Activated CD8-positive, alpha-beta T cell treated with anti-CD3 and anti-CD28 coated beads for 36 hours (primary cell): Measurements from ENCODE around the gene DPPA5. TPM values are rescaled to one million over a fixed set of nuclear protein-coding genes. Genes with fewer than 3 reads are reported as not detected.

Source experiments
- ATAC-seq: fragments of 200-7000 bp; cut with Tn5 transposase; one replicate; pipeline ENCODE4 v1.10.0; 2021; ENCODE audit warnings: mild to moderate bottlenecking, moderate library complexity
- CTCF ChIA-PET: fragments of 350-600 bp; sonication (Branson Sonifier 250); formaldehyde crosslinking; loops from one replicate; lab custom pipeline; 2021; ENCODE audit warnings: antibody characterized with exemption; lab: Charles Lee
- POLR2A ChIA-PET: fragments of 350-600 bp; sonication (Branson Sonifier 250); formaldehyde crosslinking; loops from one replicate; lab custom pipeline; 2021; ENCODE audit warnings: antibody characterized with exemption; lab: Charles Lee
- DNase-seq: peaks from one replicate; pipeline ENCODE4 v3.0.0-alpha.2; 2020
- H3K27ac Mint-ChIP-seq: one replicate; pipeline ENCODE4 v1.8.0; 2021; ENCODE audit warnings: mild to moderate bottlenecking, mixed read lengths
- H3K27me3 Mint-ChIP-seq: one replicate; pipeline ENCODE4 v1.8.0; 2021; ENCODE audit warnings: mixed read lengths
- H3K36me3 Mint-ChIP-seq: one replicate; pipeline ENCODE4 v1.8.0; 2021; ENCODE audit warnings: low read depth, mixed read lengths
- H3K4me1 Mint-ChIP-seq: one replicate; pipeline ENCODE4 v1.8.0; 2021; ENCODE audit warnings: low read depth, mixed read lengths
- H3K4me3 Mint-ChIP-seq: one replicate; pipeline ENCODE4 v1.8.0; 2021; ENCODE audit warnings: mild to moderate bottlenecking, moderate library complexity, mixed read lengths
- H3K9me3 Mint-ChIP-seq: one replicate; pipeline ENCODE4 v1.8.0; 2021; ENCODE audit warnings: mixed read lengths
- intact Hi-C: fragments of 100-400 bp; cut with micrococcal nuclease; formaldehyde crosslinking; loops from one replicate; pipeline ENCODE4 v1.10.0; 2022
- total RNA-seq, 2 experiments: library from RNA; stranded (reverse); gene quantifications; one replicate each; pipeline ENCODE4 v1.2.3, GENCODE V29; 2021
- TF ChIP-seq, protein P1 (sequence below): fragments of 200-600 bp; IDR thresholded peaks from one replicate; pipeline ENCODE4 v1.8.0; 2022; ENCODE audit warnings: antibody characterized with exemption, mild to moderate bottlenecking

Gene DPPA5
- total RNA-seq, 2 experiments from 2014 or later: not detected

DNA sequence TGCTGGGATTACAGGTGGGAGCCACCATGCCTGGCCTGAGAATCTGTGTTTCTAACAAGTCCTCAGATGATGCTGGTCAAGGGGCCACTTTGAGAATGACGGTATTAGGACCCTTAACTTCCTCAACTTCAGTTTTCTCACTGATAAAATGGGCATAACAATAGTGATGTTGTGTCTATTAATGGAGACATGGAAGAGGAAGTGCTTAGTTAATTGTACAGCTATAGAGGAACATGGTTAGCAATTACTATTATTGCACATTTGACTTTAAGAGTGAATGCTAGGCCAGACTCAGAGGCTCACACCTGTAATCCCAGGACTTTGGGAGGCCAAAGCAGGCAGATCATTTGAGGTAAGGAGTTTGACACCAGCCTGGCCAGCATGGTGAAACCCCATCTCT lies 12.7 kb downstream of the DPPA5 start:
- Mint-ChIP-seq H3K4me1 (no peaks in the 10 kb centered on the region), H3K9me3 (no peaks in the 10 kb centered on the region)
- CTCF ChIA-PET: interaction anchor here (1.4 kb wide), 1 partner anchor 15 kb away, joined by 8 read pairs; no protein-coding TSS in a partner anchor

DNA sequence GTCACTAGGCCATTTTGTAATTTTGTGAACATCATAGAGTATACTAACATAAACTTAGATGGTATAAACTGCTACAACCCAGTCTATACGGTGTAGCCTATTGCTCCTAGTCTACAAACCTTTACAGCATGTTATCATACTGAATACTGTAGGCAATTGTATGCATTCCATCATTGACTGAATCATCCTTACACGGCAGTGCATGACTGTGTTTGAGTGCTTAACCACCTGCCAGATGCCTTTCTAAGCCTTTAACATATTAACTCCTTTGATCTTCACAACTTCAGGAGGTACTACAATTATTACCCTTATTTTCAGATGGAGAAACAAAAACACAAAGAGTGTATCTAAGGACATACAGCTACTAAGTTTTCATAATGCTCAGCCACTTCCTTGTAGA lies 14.0 kb downstream of the DPPA5 start:
- Mint-ChIP-seq H3K27ac (no peak overlapping the region), H3K4me3 (no peak overlapping the region), H3K9me3 (no peaks in the 10 kb centered on the region), H3K4me1 (no peaks in the 10 kb centered on the region), H3K36me3 (no peaks in the 10 kb centered on the region), H3K27me3 (no peaks in the 10 kb centered on the region)
- intact Hi-C loops: no loop called here
- TF ChIP-seq, protein P1, sequence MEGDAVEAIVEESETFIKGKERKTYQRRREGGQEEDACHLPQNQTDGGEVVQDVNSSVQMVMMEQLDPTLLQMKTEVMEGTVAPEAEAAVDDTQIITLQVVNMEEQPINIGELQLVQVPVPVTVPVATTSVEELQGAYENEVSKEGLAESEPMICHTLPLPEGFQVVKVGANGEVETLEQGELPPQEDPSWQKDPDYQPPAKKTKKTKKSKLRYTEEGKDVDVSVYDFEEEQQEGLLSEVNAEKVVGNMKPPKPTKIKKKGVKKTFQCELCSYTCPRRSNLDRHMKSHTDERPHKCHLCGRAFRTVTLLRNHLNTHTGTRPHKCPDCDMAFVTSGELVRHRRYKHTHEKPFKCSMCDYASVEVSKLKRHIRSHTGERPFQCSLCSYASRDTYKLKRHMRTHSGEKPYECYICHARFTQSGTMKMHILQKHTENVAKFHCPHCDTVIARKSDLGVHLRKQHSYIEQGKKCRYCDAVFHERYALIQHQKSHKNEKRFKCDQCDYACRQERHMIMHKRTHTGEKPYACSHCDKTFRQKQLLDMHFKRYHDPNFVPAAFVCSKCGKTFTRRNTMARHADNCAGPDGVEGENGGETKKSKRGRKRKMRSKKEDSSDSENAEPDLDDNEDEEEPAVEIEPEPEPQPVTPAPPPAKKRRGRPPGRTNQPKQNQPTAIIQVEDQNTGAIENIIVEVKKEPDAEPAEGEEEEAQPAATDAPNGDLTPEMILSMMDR: no peak
- ChIA-PET CTCF (interaction anchor here (1.4 to 2.2 kb wide), 2 partner anchors 13 to 14 kb away, joined by 8 read pairs; no protein-coding TSS in a partner anchor), POLR2A (no interaction called here)
- ATAC-seq (no peak), DNase-seq (no peak)

More for the DNA sequence above, 12.7 kb downstream of the DPPA5 start:
- Mint-ChIP-seq H3K36me3 (no peaks in the 10 kb centered on the region), H3K27ac (no peak overlapping the region), H3K27me3 (no peaks in the 10 kb centered on the region), H3K4me3 (no peak overlapping the region)
- POLR2A ChIA-PET: no interaction called here
- ATAC-seq: no peak
- DNase-seq: no peak
- TF ChIP-seq, protein P1: no peak
- intact Hi-C loops: no loop called here

DNA sequence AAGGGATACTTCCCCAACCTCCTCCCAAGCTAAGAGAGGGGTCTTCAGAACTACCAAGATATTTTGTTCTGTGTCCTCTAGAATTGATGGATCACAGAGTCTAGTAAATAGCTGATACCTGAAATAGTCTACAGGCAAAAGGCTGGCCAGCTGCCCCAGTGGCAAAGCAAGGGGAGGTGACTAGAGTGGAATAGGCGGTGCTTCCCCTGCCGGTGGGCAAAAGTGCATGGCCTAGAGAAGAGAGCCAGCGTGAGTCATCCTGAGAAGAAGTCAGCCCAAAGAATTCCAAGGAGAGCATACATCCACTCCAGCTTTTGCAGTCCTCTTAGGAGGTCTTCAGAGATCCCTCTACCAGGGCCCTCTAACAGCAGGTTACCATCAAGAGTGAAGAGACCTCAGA lies 14.7 kb downstream of the DPPA5 start:
- TF ChIP-seq, protein P1: no peak
- no peak for ATAC-seq
- DNase-seq: no peak
- no peaks in the 10 kb centered on the region for H3K4me1 Mint-ChIP-seq
- no peak overlapping the region for H3K27ac Mint-ChIP-seq
- ChIA-PET POLR2A (no interaction called here), CTCF (interaction anchor here (1.2 to 2.2 kb wide), 3 partner anchors 11 to 49 kb away, joined by 3 to 8 read pairs (median 4); no protein-coding TSS in a partner anchor)
- H3K9me3 Mint-ChIP-seq: no peaks in the 10 kb centered on the region
- intact Hi-C loops: no loop called here
- no peaks in the 10 kb centered on the region for H3K36me3 Mint-ChIP-seq
- H3K4me3 Mint-ChIP-seq: no peak overlapping the region
- no peaks in the 10 kb centered on the region for H3K27me3 Mint-ChIP-seq

DNA sequence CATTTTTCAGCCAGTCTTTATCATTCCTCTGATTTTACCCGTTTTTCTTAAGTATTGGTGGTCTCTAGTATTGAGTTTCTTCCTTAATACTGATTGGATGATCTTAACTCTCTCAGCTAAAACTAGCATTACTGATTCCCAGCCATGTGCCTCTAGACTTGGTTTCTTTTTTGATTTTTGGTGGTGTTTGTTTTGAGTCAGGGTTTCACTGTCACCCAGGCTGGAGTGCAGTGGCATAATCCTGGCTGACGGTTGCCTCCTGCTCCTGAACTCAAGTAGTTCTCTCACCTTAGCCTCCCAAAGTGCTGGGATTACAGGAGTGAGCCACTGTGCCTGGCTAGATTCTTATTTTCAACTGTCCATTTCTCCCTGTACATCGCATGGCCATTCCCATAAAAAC lies 24.9 kb downstream of the DPPA5 start:
- no peak for ATAC-seq

DNA sequence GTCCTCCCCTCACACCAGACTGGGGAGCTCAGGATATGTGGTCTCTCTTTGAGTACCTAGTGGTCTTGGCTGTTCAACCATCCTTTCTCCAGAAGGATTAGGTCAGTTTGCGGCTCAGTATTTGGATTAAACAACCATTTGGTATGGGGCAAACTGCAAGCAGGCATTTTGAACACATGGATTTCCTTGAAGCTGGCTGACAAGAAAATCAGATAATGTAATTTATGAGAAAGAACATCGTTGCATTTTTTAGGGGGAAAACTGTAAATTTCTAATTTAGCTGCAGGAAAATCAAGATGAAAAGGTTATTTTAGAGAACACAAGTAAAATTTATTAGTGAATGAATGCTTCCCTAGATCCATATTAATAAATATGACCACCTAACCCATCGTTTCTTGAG lies 25.3 kb downstream of the DPPA5 start:
- no peak for ATAC-seq
- peaks cover 3% of the 10 kb centered on the region for H3K27me3 Mint-ChIP-seq
- H3K36me3 Mint-ChIP-seq: no peaks in the 10 kb centered on the region
- no peaks in the 10 kb centered on the region for H3K4me1 Mint-ChIP-seq
- no peak for DNase-seq
- intact Hi-C loops: no loop called here
- ChIA-PET POLR2A (interaction anchor here (0.6 kb wide), 1 partner anchor 257 kb away, joined by 4 read pairs; no protein-coding TSS in a partner anchor), CTCF (interaction anchor here (0.8 to 3.5 kb wide), 8 partner anchors 8 to 712 kb away, joined by 3 to 12 read pairs (median 6); no protein-coding TSS in a partner anchor)
- no peak overlapping the region for H3K27ac Mint-ChIP-seq
- TF ChIP-seq, protein P1: no peak
- no peaks in the 10 kb centered on the region for H3K9me3 Mint-ChIP-seq
- H3K4me3 Mint-ChIP-seq: no peak overlapping the region

More for the DNA sequence above, 24.9 kb downstream of the DPPA5 start:
- Mint-ChIP-seq H3K36me3 (no peaks in the 10 kb centered on the region), H3K9me3 (no peaks in the 10 kb centered on the region), H3K27ac (no peak overlapping the region), H3K27me3 (peaks cover 3% of the 10 kb centered on the region), H3K4me3 (no peak overlapping the region), H3K4me1 (no peaks in the 10 kb centered on the region)
- no peak for DNase-seq
- intact Hi-C loops: no loop called here
- ChIA-PET POLR2A (no interaction called here), CTCF (interaction anchor here (0.8 to 3.5 kb wide), 7 partner anchors 9 to 713 kb away, joined by 3 to 12 read pairs (median 6); no protein-coding TSS in a partner anchor)
- TF ChIP-seq, protein P1: no peak
